Stomach (tissue), 4 donors: Measurements from ENCODE around the gene ANKMY2.

Experiments used
- POLR2A ChIP-seq, 4 donors: fragments of 450-650 bp; IDR thresholded peaks; one replicate each; pipeline ENCODE4 v1.6.1; 2016; ENCODE audit warnings: antibody characterized with exemption in 4 of 4, control low read depth in 2 of 4, mild to moderate bottlenecking in 1 of 4, moderate library complexity in 1 of 4
- POLR2AphosphoS5 ChIP-seq, 3 donors: sonication (generic); formaldehyde crosslinking; IDR thresholded peaks; one replicate each; pipeline ENCODE4 v1.6.1; 2016; ENCODE audit warnings: antibody characterized with exemption in 3 of 3
- TF ChIP-seq, protein P1 (sequence below), 7 experiments: fragments of 450-650 bp in 4 of 7; fragments of 200-600 bp in 3 of 7; sonication (generic) in 3 of 7; IDR thresholded peaks; one replicate each; pipeline ENCODE4 v1.5.1; 2016 to 2019; ENCODE audit warnings: antibody characterized with exemption in 7 of 7, control low read depth in 2 of 7, mild to moderate bottlenecking in 1 of 7

- TF ChIP-seq, protein P1, sequence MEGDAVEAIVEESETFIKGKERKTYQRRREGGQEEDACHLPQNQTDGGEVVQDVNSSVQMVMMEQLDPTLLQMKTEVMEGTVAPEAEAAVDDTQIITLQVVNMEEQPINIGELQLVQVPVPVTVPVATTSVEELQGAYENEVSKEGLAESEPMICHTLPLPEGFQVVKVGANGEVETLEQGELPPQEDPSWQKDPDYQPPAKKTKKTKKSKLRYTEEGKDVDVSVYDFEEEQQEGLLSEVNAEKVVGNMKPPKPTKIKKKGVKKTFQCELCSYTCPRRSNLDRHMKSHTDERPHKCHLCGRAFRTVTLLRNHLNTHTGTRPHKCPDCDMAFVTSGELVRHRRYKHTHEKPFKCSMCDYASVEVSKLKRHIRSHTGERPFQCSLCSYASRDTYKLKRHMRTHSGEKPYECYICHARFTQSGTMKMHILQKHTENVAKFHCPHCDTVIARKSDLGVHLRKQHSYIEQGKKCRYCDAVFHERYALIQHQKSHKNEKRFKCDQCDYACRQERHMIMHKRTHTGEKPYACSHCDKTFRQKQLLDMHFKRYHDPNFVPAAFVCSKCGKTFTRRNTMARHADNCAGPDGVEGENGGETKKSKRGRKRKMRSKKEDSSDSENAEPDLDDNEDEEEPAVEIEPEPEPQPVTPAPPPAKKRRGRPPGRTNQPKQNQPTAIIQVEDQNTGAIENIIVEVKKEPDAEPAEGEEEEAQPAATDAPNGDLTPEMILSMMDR (IDR thresholded peaks at IDR 0.05) = no peak
- TF ChIP-seq POLR2A (IDR thresholded peaks at IDR 0.05) (no peak), POLR2AphosphoS5 (IDR thresholded peaks at IDR 0.05) (no peak)
Measured at GRCh38 chr7:16694806-16695205, 49.3 kb upstream of the ANKMY2 start.
